OCI-LY1 (cell line): ENCODE results near the gene ASIC3.

Experiments used
- CTCF ChIP-seq: fragments of 200-600 bp; sonication (generic), shearing (Covaris generic); IDR thresholded peaks from 2 replicates; pipeline ENCODE4 v1.5.1; 2017; ENCODE audit warnings: mild to moderate bottlenecking, antibody characterized with exemption, low read length, moderate library complexity, mixed read lengths
- EZH2 ChIP-seq: fragments of 200-600 bp; sonication (generic), shearing (Covaris generic); IDR thresholded peaks from 2 replicates; pipeline ENCODE4 v1.8.0; 2017; ENCODE audit warnings: borderline replicate concordance, mixed run types, mild to moderate bottlenecking, antibody characterized with exemption, low read length, moderate library complexity, mixed read lengths

- TF ChIP-seq CTCF = no peak
- no peak for TF ChIP-seq EZH2
Measured at GRCh38 chr7:151057989-151058780, 9.9 kb downstream of the ASIC3 start.
